ENCODE data around the gene MKI67. TPM values are rescaled to one million over a fixed set of nuclear protein-coding genes. Genes with fewer than 3 reads are reported as not detected.

Gene MKI67
- total RNA-seq, 1 donor from 2014 or later, result 0.64 TPM

GRCh38 chr10:128130051-128130450, 3.8 kb upstream of the MKI67 start:
- no peak for DNase-seq (ENCODE audit: low spot score in 2 of 2)
- intact Hi-C loops (cut with DNase I), result no loop called here
- TF ChIP-seq CTCF (IDR thresholded peaks at IDR 0.05), result no peak
- no peaks in the 10 kb centered on the region for H3K9me3 ChIP-seq
- H3K4me3 ChIP-seq, result no peak overlapping the region
- H3K27ac ChIP-seq, result no peak overlapping the region
- H3K36me3 ChIP-seq, result no peaks in the 10 kb centered on the region
- peaks cover 11% of the 10 kb centered on the region in 2 donors for H3K4me1 ChIP-seq
- no peaks in the 10 kb centered on the region for H3K27me3 ChIP-seq

DNA sequence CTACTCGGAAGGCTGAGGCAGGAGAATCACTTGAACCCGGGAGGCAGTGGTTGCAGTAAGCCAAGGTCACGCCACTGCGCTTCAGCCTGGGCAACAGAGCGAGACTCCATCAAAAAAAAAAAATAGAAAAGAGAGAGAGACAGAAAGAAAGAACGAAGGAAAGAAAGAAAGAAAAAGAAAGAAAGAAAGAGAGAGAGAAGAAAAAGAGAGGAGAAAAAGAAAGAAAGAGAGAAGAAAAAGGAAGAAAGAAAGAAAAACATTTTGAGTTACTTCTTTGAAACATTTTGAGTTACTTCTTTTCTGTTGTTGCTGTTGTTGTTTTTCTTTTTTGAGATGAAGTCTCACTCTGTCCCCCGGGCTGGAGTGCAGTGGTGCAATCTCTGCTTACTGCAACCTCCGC, 2.4 kb upstream of the MKI67 start:
- Histone ChIP-seq H3K27ac (no peak overlapping the region), H3K4me1 (peaks cover 12 to 13% of the 10 kb centered on the region in 2 donors), H3K4me3 (no peak overlapping the region), H3K27me3 (no peaks in the 10 kb centered on the region), H3K36me3 (no peaks in the 10 kb centered on the region), H3K9me3 (no peaks in the 10 kb centered on the region)
- no peak for TF ChIP-seq CTCF (IDR thresholded peaks at IDR 0.05)
- no peak for DNase-seq (ENCODE audit: low spot score in 2 of 2)
- intact Hi-C loops (cut with DNase I), result no loop called here

GRCh38 chr10:128125416-128125943, 743 bp downstream of the MKI67 start:
- intact Hi-C loops (cut with DNase I), result no loop called here
- Histone ChIP-seq H3K4me3 (peak overlapping the region; percentile 57 to 71), H3K27me3 (no peaks in the 10 kb centered on the region), H3K4me1 (peaks cover 12 to 13% of the 10 kb centered on the region in 2 donors), H3K9me3 (no peaks in the 10 kb centered on the region), H3K27ac (no peak overlapping the region), H3K36me3 (no peaks in the 10 kb centered on the region)
- no peak for TF ChIP-seq CTCF (IDR thresholded peaks at IDR 0.05)
- no peak for DNase-seq (ENCODE audit: low spot score in 2 of 2)

GRCh38 chr10:128124813-128125403, 1.3 kb downstream of the MKI67 start:
- H3K4me3 ChIP-seq, result peak overlapping the region; percentile 57 to 71

DNA sequence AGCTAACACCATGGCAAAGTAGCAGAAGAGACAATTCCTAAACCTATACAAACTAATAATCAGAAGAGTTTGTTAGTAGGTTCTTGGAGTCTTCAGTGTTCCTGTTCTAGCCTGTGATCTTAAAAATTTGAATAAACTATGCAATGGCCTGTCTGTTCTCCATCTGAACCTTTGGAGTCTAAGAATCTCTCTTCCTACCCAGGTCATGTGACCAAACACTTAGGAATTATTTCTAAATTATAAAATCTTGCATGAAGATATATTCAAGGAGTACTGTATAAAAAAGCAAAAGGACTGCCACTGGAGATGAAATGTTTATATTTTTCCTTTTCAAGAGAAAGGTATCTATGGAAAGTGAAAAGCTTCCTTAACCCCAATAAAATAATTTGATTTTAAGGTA, 2.4 kb downstream of the MKI67 start:
- no peak for TF ChIP-seq CTCF (IDR thresholded peaks at IDR 0.05)
- intact Hi-C loops (cut with DNase I), result no loop called here
- Histone ChIP-seq H3K9me3 (no peaks in the 10 kb centered on the region), H3K27ac (no peak overlapping the region), H3K4me1 (peaks cover 12 to 13% of the 10 kb centered on the region in 2 donors), H3K36me3 (no peaks in the 10 kb centered on the region), H3K27me3 (no peaks in the 10 kb centered on the region), H3K4me3 (no peak overlapping the region)
- DNase-seq (ENCODE audit: low spot score in 2 of 2), result no peak

More at GRCh38 chr10:128124813-128125403, 1.3 kb downstream of the MKI67 start:
- H3K27ac ChIP-seq, result no peak overlapping the region
- TF ChIP-seq CTCF (IDR thresholded peaks at IDR 0.05), result no peak
- H3K27me3 ChIP-seq, result no peaks in the 10 kb centered on the region
- no peak for DNase-seq (ENCODE audit: low spot score in 2 of 2)
- peaks cover 12 to 13% of the 10 kb centered on the region in 2 donors for H3K4me1 ChIP-seq
- H3K9me3 ChIP-seq, result no peaks in the 10 kb centered on the region
- no peaks in the 10 kb centered on the region for H3K36me3 ChIP-seq
- intact Hi-C loops (cut with DNase I), result no loop called here
